HG03039 (cell line): Measurements from ENCODE around the gene FBXW7.

ENCODE experiments used
- ATAC-seq: cut with Tn5 transposase; IDR thresholded peaks from one replicate; pipeline ENCODE4 v1.9.1; 2021; ENCODE audit warnings: mild to moderate bottlenecking, moderate library complexity; ENCODE audit not compliant: unreplicated experiment

Gene FBXW7

DNA sequence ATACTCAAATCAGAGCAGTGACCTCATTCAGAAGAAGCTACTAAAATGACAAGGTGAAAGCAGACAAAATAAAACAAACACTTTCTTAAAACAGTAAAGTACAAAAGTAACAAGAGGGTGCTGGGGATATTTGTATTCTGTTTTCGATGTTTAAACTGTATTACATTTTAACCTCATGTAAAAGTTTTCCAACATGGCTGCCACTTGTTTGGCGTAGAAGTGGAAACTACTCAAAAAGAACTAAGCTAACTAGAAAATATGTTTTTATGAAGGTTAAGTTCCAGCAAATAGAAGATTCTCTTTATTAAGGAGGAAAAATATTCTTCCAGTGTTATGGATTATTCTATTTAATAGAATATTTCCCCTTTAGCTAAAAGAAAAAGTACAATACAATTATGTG is 155.0 kb downstream of the FBXW7 start:
- ATAC-seq = no peak

GRCh38 chr4:152380185-152380584 is 155.7 kb downstream of the FBXW7 start:
- ATAC-seq = no peak

DNA sequence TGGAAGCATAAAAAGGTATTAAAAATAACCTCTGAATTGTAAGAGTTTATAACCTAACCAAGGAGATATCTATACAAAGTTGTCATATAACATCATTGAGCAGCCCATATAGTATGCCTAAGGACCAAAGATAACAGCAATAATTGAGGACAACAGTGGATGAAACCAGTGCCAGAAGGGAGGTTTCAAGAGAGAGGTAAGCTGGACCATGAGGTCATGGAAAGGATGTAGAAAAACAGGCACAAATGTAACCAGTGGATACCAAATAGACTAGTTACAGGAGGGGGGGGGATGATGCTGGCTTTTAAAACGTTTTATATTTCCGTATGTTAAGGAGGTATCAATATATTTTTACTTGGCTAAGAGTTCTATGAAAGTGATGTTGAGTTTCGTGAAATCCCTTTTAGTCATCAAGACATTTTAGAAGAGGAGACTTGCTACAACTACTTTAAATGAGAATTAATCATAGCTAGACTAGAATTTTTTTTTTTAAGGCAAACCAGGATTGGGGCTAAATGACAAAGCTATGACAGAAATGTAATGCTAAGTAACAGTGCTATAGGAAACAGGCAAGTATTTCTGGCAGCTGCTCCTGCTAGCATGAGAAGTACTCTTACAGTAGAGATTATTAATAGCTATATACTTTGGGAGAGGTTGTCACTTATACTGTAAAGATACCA is 161.1 kb downstream of the FBXW7 start:
- no peak for ATAC-seq

- no peak for ATAC-seq
These were observed 161.7 kb downstream of the FBXW7 start for GRCh38 chr4:152374153-152374552.

DNA sequence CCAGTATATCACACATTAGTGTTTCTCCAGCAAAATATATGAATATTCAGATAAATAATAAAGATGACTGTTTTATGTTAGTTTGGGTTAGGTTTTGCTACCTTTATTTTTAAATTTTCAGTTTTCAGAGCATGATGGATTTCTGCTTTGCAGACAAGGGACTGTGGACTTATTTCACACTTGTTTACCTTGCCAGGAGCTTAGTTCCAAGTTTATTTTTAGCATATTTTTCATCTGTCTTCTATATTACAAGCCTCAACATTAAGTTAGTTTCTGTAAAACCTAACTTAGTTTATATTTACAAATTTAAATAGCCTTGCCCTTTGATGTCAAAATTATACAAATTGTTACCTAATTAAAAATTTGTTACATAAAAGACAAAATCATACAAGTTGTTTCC is 163.4 kb downstream of the FBXW7 start:
- ATAC-seq = no peak

DNA sequence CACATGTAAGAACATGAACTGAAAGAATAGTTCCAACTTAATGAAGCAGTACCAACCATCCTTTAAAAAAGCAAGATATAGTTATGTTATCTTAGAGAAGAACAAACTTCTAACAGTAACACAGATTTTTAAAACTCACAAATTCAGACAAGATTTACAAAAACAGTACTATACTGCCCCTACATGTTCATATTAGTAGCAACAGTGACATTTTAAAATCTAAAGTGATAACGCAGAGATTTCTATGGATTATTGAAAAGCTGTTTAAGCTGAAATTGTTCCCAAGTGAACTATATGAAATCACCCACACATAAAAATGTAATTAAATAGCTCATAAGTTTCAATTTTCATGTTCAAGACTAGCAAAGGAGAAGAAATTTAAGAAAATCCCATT is 166.0 kb downstream of the FBXW7 start:
- no peak for ATAC-seq

- no peak for ATAC-seq
These were observed 166.5 kb downstream of the FBXW7 start for GRCh38 chr4:152369203-152369901.

DNA sequence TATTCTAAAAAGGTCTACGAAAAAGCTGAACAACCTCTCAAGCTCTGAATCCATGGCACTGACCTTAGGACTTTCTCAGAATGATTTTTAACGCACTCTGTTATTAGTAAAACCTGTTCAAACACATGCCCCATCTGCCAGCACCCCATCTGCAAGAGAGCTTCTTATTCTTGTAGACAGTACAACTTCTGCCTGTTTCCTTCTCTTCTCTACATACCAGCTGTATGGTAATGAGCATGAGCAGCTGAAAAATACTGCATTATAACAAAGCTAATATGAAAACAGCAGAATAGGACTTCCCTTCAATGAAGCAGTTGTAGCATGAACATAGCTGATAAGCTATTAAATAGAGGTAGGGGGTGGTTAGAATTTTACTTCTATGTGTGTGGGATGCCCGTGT is 167.9 kb downstream of the FBXW7 start:
- no peak for ATAC-seq

DNA sequence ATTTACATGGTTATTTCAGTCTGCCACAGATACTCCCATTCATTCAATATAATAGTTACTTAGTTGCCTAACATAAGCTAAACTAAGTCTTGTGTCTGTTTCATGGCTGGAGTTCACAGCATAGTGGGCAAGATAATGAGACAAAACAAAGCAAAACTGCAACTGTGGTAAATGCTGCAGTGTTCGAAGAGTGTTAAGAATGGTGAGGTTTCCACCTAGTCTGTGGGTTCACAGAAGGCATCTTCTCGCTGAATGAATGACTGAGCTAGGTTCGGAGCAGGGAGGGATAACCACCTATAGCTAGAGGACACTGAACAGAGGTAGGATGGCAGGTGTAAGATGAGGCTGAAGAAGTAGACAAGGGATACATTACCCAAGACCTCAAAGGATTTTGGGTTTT is 171.0 kb downstream of the FBXW7 start:
- ATAC-seq = no peak

DNA sequence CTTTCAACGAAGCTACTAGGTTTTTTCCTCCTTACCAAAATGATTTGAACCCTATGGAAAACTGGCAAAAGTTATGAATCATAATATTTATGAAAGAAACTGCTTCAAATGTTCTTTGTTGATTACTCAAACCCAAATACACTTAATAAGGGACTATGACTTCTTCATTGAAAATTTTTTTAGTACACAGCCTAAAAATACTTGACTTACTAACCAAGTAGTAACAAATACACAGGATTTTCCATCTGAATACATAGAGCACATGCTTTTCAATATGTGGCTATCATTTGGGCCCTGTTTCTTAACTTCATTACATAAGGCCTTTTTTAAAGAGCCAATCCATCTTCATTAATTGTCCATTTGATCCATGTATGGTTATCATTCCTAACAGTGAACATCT is 171.5 kb downstream of the FBXW7 start:
- ATAC-seq = no peak

- ATAC-seq = no peak
These were observed 172.0 kb downstream of the FBXW7 start for GRCh38 chr4:152363904-152364303.

DNA sequence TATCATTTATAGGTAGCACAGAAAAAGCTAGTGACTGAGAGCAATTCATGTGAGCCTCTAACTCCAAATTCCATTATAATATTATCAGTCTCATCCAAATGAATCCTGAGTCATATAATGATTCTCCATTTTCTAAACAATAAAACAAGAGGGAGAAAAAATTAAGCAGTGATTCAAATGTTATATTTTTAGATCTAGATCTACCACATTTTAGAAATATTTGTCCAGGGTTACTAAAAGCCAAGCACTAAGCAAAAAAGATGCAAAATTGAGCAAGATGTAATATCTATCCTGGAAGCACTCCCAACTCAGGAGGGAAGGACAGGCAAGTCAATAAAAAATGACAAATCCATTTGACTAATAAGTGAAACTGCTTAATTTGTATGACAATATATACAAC is 172.8 kb downstream of the FBXW7 start:
- no peak for ATAC-seq

GRCh38 chr4:152360045-152360410 is 175.9 kb downstream of the FBXW7 start:
- ATAC-seq = peak; percentile 50

- peak; percentile 56 for ATAC-seq
These were observed 176.5 kb downstream of the FBXW7 start for GRCh38 chr4:152359208-152360044.

DNA sequence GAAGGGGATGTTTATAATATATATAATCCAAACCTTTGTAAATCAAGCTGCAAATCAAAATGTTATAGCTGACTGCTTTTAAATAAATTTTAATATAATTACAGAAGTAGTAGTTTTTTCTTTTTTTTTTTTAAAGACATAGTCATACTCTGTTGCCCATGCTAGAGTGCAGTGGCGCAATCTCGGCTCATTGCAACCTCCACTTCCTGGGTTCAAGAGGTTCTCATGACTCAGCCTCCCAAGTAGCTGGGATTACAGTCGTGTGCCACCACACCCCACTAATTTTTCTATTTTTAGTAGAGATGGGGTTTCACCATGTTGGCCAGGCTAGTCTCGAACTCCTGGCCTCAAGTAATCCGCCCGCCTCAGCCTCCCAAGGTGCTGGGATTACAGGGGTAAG is 178.7 kb downstream of the FBXW7 start:
- ATAC-seq = no peak

- no peak for ATAC-seq
These were observed 179.4 kb downstream of the FBXW7 start for GRCh38 chr4:152356428-152357034.

DNA sequence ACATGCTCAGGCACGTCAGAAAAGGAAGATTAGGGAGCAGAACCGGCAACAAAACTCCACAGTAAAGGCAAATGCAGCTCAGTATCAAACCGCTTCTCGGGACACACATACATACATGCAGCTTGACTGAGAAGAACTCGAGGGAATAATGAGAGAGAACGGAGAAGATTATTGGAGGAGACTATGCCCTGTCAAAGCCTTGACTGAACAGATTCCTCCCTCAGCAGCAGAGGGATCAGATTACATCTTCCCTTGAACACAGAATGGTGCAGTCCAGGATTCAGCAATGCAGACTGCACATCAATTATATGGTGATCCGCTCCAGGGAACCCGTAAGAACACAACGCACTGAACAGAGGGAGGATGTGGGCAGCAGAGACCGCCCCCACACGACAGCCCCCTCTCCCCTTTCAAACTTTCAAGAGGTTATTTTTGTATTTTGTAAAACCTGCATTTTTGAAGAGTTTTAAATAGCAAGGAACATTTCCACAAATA is 183.2 kb downstream of the FBXW7 start:
- peak; percentile 74 for ATAC-seq

DNA sequence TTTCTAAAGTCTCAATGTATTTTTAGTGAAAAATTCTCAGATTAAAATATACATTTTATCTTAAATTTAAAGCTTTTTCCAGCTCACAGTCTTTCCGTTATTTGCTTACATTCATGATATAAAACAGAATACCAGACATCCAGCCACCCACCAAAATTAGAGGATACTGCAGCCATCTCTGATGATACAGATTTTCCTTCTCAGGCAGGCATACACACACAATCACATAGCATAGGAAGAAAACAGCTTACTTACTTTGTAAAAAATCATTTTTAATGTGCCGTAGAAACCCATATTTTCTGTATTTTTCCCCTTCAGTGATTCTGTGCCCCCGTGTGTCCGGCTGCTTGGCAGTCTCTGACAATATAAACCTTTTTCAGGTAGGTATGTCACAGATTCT is 183.7 kb downstream of the FBXW7 start:
- no peak for ATAC-seq

DNA sequence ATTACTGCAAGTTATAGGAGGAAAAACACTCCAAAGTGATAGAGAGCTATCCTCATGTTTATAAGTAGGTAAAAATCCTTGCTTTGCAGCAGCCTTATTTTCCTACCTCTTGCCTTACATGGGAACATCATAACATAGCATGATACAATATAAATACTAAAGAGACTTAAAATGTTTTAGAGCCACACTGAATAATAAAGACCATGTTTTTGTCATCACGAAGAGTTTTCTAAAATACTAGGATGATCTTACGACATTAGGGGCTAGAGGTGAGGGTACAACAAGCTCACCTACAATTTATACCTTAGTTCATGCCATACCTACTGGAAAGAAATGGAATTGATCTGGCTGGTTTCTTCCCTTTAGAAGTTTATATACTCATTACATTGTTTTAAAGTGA is 184.8 kb downstream of the FBXW7 start:
- ATAC-seq = no peak

GRCh38 chr4:152348670-152349069 is 187.2 kb downstream of the FBXW7 start:
- ATAC-seq = no peak

DNA sequence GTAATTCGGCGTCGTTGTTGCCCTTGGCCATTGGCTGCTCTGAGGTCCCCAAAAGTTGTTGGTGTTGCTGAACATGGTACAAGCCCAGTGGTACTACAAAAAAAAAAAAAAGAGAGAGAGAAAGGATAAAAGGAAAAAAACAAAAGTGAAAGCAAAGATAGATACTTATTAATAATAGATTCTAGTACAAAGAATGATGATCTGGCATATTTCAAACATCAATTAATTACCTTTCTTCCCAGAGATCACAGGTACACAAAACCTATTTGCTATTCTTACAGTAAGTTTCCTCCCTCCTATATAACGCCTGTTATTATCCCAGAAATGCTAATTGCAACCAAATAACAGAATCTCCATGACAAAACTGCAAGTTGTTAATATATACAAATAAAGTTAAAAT is 188.9 kb downstream of the FBXW7 start:
- no peak for ATAC-seq
